HepG2 (cell line): Measurements from ENCODE around the gene CENPB. TPM values are rescaled to one million over a fixed set of nuclear protein-coding genes. Genes with fewer than 3 reads are reported as not detected.

Experiments
- ATAC-seq: fragments of 200-7000 bp; cut with Tn5 transposase; 3 replicates; pipeline ENCODE4 v1.9.1; 2020; ENCODE audit warnings: mild to moderate bottlenecking, moderate library complexity
- BruUV-seq: library from RNA; stranded (reverse); fragments of 400-500 nt; replicated peaks from 2 replicates; lab custom pipeline; 2021; lab: Mats Ljungman, UMichigan
- CTCF ChIA-PET: fragments of 300-600 bp; formaldehyde crosslinking; extraction: SDS; loops from one replicate; lab custom pipeline; 2021; ENCODE audit warnings: low total read pairs, inconsistent platforms, low intra/inter-chr PET ratio; lab: Yijun Ruan, JAX
- POLR2A ChIA-PET: fragments of 350-600 bp; sonication (Branson Sonifier 250); formaldehyde crosslinking; loops from one replicate; lab custom pipeline; 2020; ENCODE audit warnings: antibody characterized with exemption, inconsistent platforms; lab: Yijun Ruan, JAX
- DNase-seq: peaks from one replicate; pipeline ENCODE4 v3.0.0-alpha.2; 2015; ENCODE audit warnings: low spot score
- FAIRE-seq: peaks from 3 replicates; lab custom pipeline; 2011; peaks lifted over from hg19 to GRCh38; lab: Jason Lieb, UNC
- H2AFZ ChIP-seq: one replicate; pipeline ENCODE4 v1.6.1; 2011; ENCODE audit warnings: low read length, inconsistent platforms
- H3K27ac ChIP-seq: fragments of 300-600 bp; 3 replicates; pipeline ENCODE4 v1.8.0; 2011; ENCODE audit warnings: mixed run types, mild to moderate bottlenecking, mixed read lengths, low read length, inconsistent platforms; ENCODE audit not compliant: insufficient read depth; ENCODE audit errors: extremely low read length
- H3K27me3 ChIP-seq, 2 experiments: fragments of 200-600 bp in 1 of 2; 2 replicates in 1 of 2; 3 replicates in 1 of 2; pipeline versions ENCODE4 v1.6.0 to v1.8.0; 2011; ENCODE audit warnings: low read length in 2 of 2, mild to moderate bottlenecking in 2 of 2, moderate library complexity in 2 of 2, inconsistent platforms in 1 of 2; ENCODE audit not compliant: insufficient read depth in 2 of 2, control insufficient read depth in 1 of 2
- H3K36me3 ChIP-seq, 2 experiments: fragments of 200-600 bp in 1 of 2; replicated peaks in 1 of 2; 2 replicates in 1 of 2; 3 replicates in 1 of 2; pipeline versions ENCODE4 v1.5.1 to v1.8.0; 2011; ENCODE audit warnings: low read length in 2 of 2, inconsistent platforms in 1 of 2; ENCODE audit not compliant: insufficient read depth in 2 of 2, control insufficient read depth in 1 of 2
- H3K4me1 ChIP-seq: 2 replicates; pipeline ENCODE4 v1.5.1; 2012; ENCODE audit warnings: low read length, inconsistent platforms; ENCODE audit not compliant: insufficient read depth
- H3K4me2 ChIP-seq: 2 replicates; pipeline ENCODE4 v1.6.0; 2011; ENCODE audit warnings: low read depth, low read length, inconsistent platforms
- H3K4me3 ChIP-seq, 3 experiments: fragments of 200-600 bp in 1 of 3; sonication (generic), shearing (Covaris generic) in 1 of 3; replicated peaks in 1 of 3; 2 replicates each; pipeline ENCODE4 v1.5.1; 2011 to 2016; ENCODE audit warnings: low read length in 3 of 3, inconsistent platforms in 2 of 3, low read depth in 2 of 3, mild to moderate bottlenecking in 2 of 3, control low read depth in 1 of 3, mixed read lengths in 1 of 3; ENCODE audit not compliant: insufficient read depth in 1 of 3
- H3K79me2 ChIP-seq: one replicate; pipeline ENCODE4 v1.6.1; 2011; ENCODE audit warnings: low read length, inconsistent platforms; ENCODE audit not compliant: insufficient read depth
- H3K9ac ChIP-seq: 2 replicates; pipeline ENCODE4 v1.6.0; 2011; ENCODE audit warnings: mild to moderate bottlenecking, low read depth, low read length, inconsistent platforms; ENCODE audit not compliant: insufficient read depth
- H3K9me3 ChIP-seq: 2 replicates; pipeline ENCODE4 v1.5.1; 2012; ENCODE audit warnings: mild to moderate bottlenecking, low read length
- H4K20me1 ChIP-seq: 2 replicates; pipeline ENCODE4 v1.6.0; 2011; ENCODE audit warnings: inconsistent platforms, mild to moderate bottlenecking, low read length, moderate library complexity; ENCODE audit not compliant: insufficient read depth
- ELF1 ChIP-seq: sonication (generic); formaldehyde crosslinking; IDR thresholded peaks from 2 replicates; pipeline ENCODE4 v1.4.0; 2020; ENCODE audit warnings: missing genetic modification reagents
- MTERF4 ChIP-seq: sonication (generic); formaldehyde crosslinking; IDR thresholded peaks from 2 replicates; pipeline ENCODE4 v1.8.0; 2023; ENCODE audit warnings: mild to moderate bottlenecking, missing genetic modification reagents
- MYC ChIP-seq: sonication (generic); formaldehyde crosslinking; IDR thresholded peaks from 2 replicates; pipeline ENCODE4 v1.9.0; 2021; ENCODE audit warnings: missing genetic modification reagents, borderline replicate concordance
- POGK ChIP-seq: sonication (generic); formaldehyde crosslinking; conservative IDR thresholded peaks from 2 replicates; pipeline ENCODE4 v1.8.0; 2022; ENCODE audit warnings: mild to moderate bottlenecking, moderate library complexity, missing genetic modification reagents
- TCF12 ChIP-seq, 2 experiments: fragments of 450-650 bp in 1 of 2; sonication (generic) in 1 of 2; formaldehyde crosslinking in 1 of 2; IDR thresholded peaks; 2 replicates each; pipeline versions ENCODE4 v1.6.1 to v1.8.0; 2017 to 2022; ENCODE audit warnings: antibody characterized with exemption in 1 of 2, mild to moderate bottlenecking in 1 of 2, missing genetic modification reagents in 1 of 2, moderate library complexity in 1 of 2
- TRAFD1 ChIP-seq: sonication (generic); formaldehyde crosslinking; IDR thresholded peaks from 2 replicates; pipeline ENCODE4 v1.5.1; 2020; ENCODE audit warnings: missing genetic modification reagents, mild to moderate bottlenecking, borderline replicate concordance
- ZNF101 ChIP-seq: sonication (generic); formaldehyde crosslinking; IDR thresholded peaks from 2 replicates; pipeline ENCODE4 v1.4.0; 2020; ENCODE audit warnings: mild to moderate bottlenecking, low read depth, missing genetic modification reagents, borderline replicate concordance
- ZNF121 ChIP-seq: sonication (generic); formaldehyde crosslinking; IDR thresholded peaks from 2 replicates; pipeline ENCODE4 v1.5.0; 2020; ENCODE audit warnings: mild to moderate bottlenecking, missing genetic modification reagents
- ZNF224 ChIP-seq: sonication (generic); formaldehyde crosslinking; IDR thresholded peaks from 2 replicates; pipeline ENCODE4 v1.5.0; 2020; ENCODE audit warnings: mild to moderate bottlenecking, missing genetic modification reagents
- ZNF33A ChIP-seq: sonication (generic); formaldehyde crosslinking; IDR thresholded peaks from 2 replicates; pipeline ENCODE4 v1.5.1; 2020; ENCODE audit warnings: missing genetic modification reagents, mild to moderate bottlenecking, moderate library complexity, borderline replicate concordance
- ZNF770 ChIP-seq: sonication (generic); formaldehyde crosslinking; IDR thresholded peaks from 2 replicates; pipeline ENCODE4 v1.5.0; 2020; ENCODE audit warnings: mild to moderate bottlenecking, missing genetic modification reagents
- ZSCAN12 ChIP-seq: sonication (generic); formaldehyde crosslinking; IDR thresholded peaks from 2 replicates; pipeline ENCODE4 v1.9.0; 2021; ENCODE audit warnings: mild to moderate bottlenecking, missing genetic modification reagents
- ZSCAN21 ChIP-seq: sonication (generic); formaldehyde crosslinking; IDR thresholded peaks from 2 replicates; pipeline ENCODE4 v1.8.0; 2022; ENCODE audit warnings: mild to moderate bottlenecking, missing genetic modification reagents, moderate library complexity, borderline replicate concordance
- ZSCAN29 ChIP-seq: sonication (generic); formaldehyde crosslinking; conservative IDR thresholded peaks from 2 replicates; pipeline ENCODE4 v1.4.0; 2020; ENCODE audit warnings: mild to moderate bottlenecking, missing genetic modification reagents
- WGBS: methylation state at CpG from one replicate; pipeline ENCODE4 v1.1.6; 2017; ENCODE audit warnings: low lambda C conversion rate; 5-methylcytosine and 5-hydroxymethylcytosine counted together
- in situ Hi-C: cut with HindIII; loops from 2 replicates; pipeline ENCODE4 v1.10.0; 2017; ENCODE audit warnings: low pct_unique_long_range_greater_than_20kb; ENCODE audit not compliant: extremely low pct_ligation_motif_present
- intact Hi-C: fragments of 100-400 bp; cut with micrococcal nuclease; formaldehyde crosslinking; loops from one replicate; pipeline ENCODE4 v1.10.0; 2022; ENCODE audit not compliant: unreplicated experiment
- polyA plus RNA-seq, 8 experiments: library from polyadenylated mRNA; depleted of rRNA in 3 of 8; stranded (reverse) in 7 of 8; unstranded in 1 of 8; fragments of >200 nt; fragmentation: Illumina TruSeq in 4 of 8; extraction: Trizol in 4 of 8; gene quantifications; 2 replicates each; pipeline versions ENCODE4 v1.2.1 to v1.2.3, GENCODE V29; 2011 to 2016; ENCODE audit warnings: low read depth in 4 of 8, missing spikeins in 1 of 8, mixed read lengths in 1 of 8; ENCODE audit not compliant: insufficient read depth in 1 of 8
- total RNA-seq, 5 experiments: library from RNA; depleted of rRNA; stranded (reverse); fragments of >200 nt; fragmentation: Illumina TruSeq; extraction: Trizol; gene quantifications; 2 replicates each; pipeline ENCODE4 v1.2.3, GENCODE V29; 2016; ENCODE audit warnings: low read depth in 1 of 5

CENPB gene
- total and polyA plus RNA-seq, 2 of the 13 experiments (the other 11 are each of a cell fraction or from before 2014, with no cell fraction given) = 10.4 to 54.5 TPM

GRCh38 chr20:3812975-3813847 lies 26.7 kb upstream of the CENPB start:
- ATAC-seq = no peak; the same call in 2 of the 3 replicates
- no peak overlapping the region for H3K9ac ChIP-seq
- CTCF ChIA-PET = no interaction called here
- peaks cover 3 to 14% of the 10 kb centered on the region in 2 experiments; a peak in 3 of 5 replicates for H3K27me3 ChIP-seq
- DNase-seq = no peak
- H2AFZ ChIP-seq = no peak overlapping the region
- no peak overlapping the region for H3K4me3 ChIP-seq
- no peak overlapping the region for H3K27ac ChIP-seq
- 49% methylated on average over 8 of the region's 8 CpGs for WGBS
- FAIRE-seq = no peak
- H3K79me2 ChIP-seq = no peaks in the 10 kb centered on the region
- intact Hi-C loops = no loop called here
- in situ Hi-C loops = no loop called here
- no peaks in the 10 kb centered on the region for H4K20me1 ChIP-seq
- BruUV-seq = no TSS peak
- H3K9me3 ChIP-seq = no peaks in the 10 kb centered on the region
- H3K4me1 ChIP-seq = peaks cover 51% of the 10 kb centered on the region
- POLR2A ChIA-PET = interaction anchor here (1.4 to 2.8 kb wide), 3 partner anchors 17 to 30 kb away, joined by 4 to 10 read pairs (median 4); partner anchors contain the start of genes CDC25B and CENPB
- no peaks in the 10 kb centered on the region for H3K36me3 ChIP-seq
- H3K4me2 ChIP-seq = no peak overlapping the region
- TF ChIP-seq ZSCAN29 (CRISPR knock-in tag) (no peak), TRAFD1 (CRISPR knock-in tag) (peak; percentile 58; the same call in 1 of the 2 replicates), ZNF33A (no peak), ZNF224 (CRISPR knock-in tag) (no peak), ZSCAN12 (no peak), ZNF121 (CRISPR knock-in tag) (peak; percentile 99), MTERF4 (CRISPR knock-in tag) (no peak), ELF1 (CRISPR knock-in tag) (no peak), MYC (CRISPR knock-in tag) (0 out of 2 replicates have a peak, but pooled peaks have one; percentile 11), ZNF770 (CRISPR knock-in tag) (peak; percentile 90), ZNF101 (CRISPR knock-in tag) (0 out of 2 replicates have a peak, but pooled peaks have one; percentile 25), POGK (CRISPR knock-in tag) (no peak), ZSCAN21 (CRISPR knock-in tag) (no peak), TCF12 (IDR thresholded peaks at IDR 0.05) (no peak), TCF12 (CRISPR knock-in tag; IDR thresholded peaks at IDR 0.05) (peak; percentile 48; the same call in 1 of the 2 replicates)
